GM23338 (cell line): ENCODE measurements around the gene ISY1.

Source experiments
- CREB1 ChIP-seq: fragments of 250-450 bp; sonication (Bioruptor Pico); IDR thresholded peaks from 2 replicates; pipeline ENCODE4 v1.5.0; 2020; ENCODE audit warnings: low read depth, mild to moderate bottlenecking, moderate library complexity
- CTCF ChIP-seq, 2 experiments: fragments of 200-600 bp in 1 of 2; sonication (generic) in 1 of 2; conservative IDR thresholded peaks; 2 replicates each; pipeline versions ENCODE4 v1.5.1 to v1.6.1; 2016 to 2017; ENCODE audit warnings: antibody characterized with exemption in 2 of 2, low read depth in 2 of 2, mild to moderate bottlenecking in 2 of 2, moderate library complexity in 1 of 2
- ETS1 ChIP-seq: IDR thresholded peaks from 2 replicates; pipeline ENCODE4 v1.6.1; 2016; ENCODE audit warnings: antibody characterized with exemption
- EZH2 ChIP-seq: fragments of 200-600 bp; sonication (generic); IDR thresholded peaks from one replicate; pipeline ENCODE4 v1.8.0; 2017; ENCODE audit warnings: antibody characterized with exemption, mild to moderate bottlenecking, low read depth; ENCODE audit not compliant: unreplicated experiment
- EZH2phosphoT487 ChIP-seq: fragments of 200-600 bp; sonication (generic); IDR thresholded peaks from one replicate; pipeline ENCODE4 v1.8.1; 2018; ENCODE audit warnings: antibody characterized with exemption; ENCODE audit not compliant: unreplicated experiment
- JUNB ChIP-seq: IDR thresholded peaks from one replicate; pipeline ENCODE4 v1.6.1; 2016; ENCODE audit warnings: antibody characterized with exemption; ENCODE audit not compliant: unreplicated experiment
- POLR2AphosphoS5 ChIP-seq: IDR thresholded peaks from 2 replicates; pipeline ENCODE4 v1.6.1; 2016; ENCODE audit warnings: antibody characterized with exemption, low read depth
- REST ChIP-seq: IDR thresholded peaks from one replicate; pipeline ENCODE4 v1.6.1; 2018; ENCODE audit warnings: antibody characterized with exemption; ENCODE audit not compliant: unreplicated experiment
- STAT1 ChIP-seq: IDR thresholded peaks from one replicate; pipeline ENCODE4 v1.6.1; 2016; ENCODE audit warnings: antibody characterized with exemption; ENCODE audit not compliant: unreplicated experiment
- ZNF114 ChIP-seq: fragments of 250-450 bp; sonication (Bioruptor Pico); IDR thresholded peaks from 2 replicates; pipeline ENCODE4 v1.5.0; 2020; ENCODE audit warnings: mild to moderate bottlenecking, moderate library complexity

GRCh38 chr3:129118745-129119144 is 42.1 kb downstream of the ISY1 start:
- TF ChIP-seq CTCF (conservative IDR thresholded peaks at IDR 0.05; ENCODE audit: low read depth in 2 of 2), result no peak
- no peak for TF ChIP-seq REST
- no peak for TF ChIP-seq EZH2
- TF ChIP-seq CREB1 (CRISPR knock-in tag), result no peak
- TF ChIP-seq EZH2phosphoT487, result no peak
- TF ChIP-seq POLR2AphosphoS5, result no peak
- no peak for TF ChIP-seq JUNB
- no peak for TF ChIP-seq STAT1
- no peak for TF ChIP-seq ETS1
- no peak for TF ChIP-seq ZNF114 (CRISPR knock-in tag)
